Endothelial cell of umbilical vein (primary cell): Measurements from ENCODE around the gene KCND2. TPM values are rescaled to one million over a fixed set of nuclear protein-coding genes. Genes with fewer than 3 reads are reported as not detected.

Experiments
- BruUV-seq: library from RNA; stranded (reverse); fragments of 400-500 nt; replicated peaks from 2 replicates; lab custom pipeline; 2021; lab: Mats Ljungman, UMichigan
- CTCF ChIA-PET: fragments of 300-600, 350-600 bp; sonication (Branson Sonifier 250); formaldehyde crosslinking; loops from one replicate; lab custom pipeline; 2021; ENCODE audit warnings: antibody characterized with exemption, inconsistent platforms; lab: Charles Lee
- POLR2A ChIA-PET: fragments of 300-600, 350-600 bp; sonication (Branson Sonifier 250); formaldehyde crosslinking; loops from one replicate; lab custom pipeline; 2021; ENCODE audit warnings: antibody characterized with exemption, inconsistent platforms; lab: Charles Lee
- DNase-seq: peaks from one replicate; pipeline ENCODE4 v3.0.0-alpha.2; 2011; ENCODE audit warnings: low read depth, low spot score
- FAIRE-seq: peaks from 2 replicates; lab custom pipeline; 2011; peaks lifted over from hg19 to GRCh38; lab: Jason Lieb, UNC
- H2AFZ ChIP-seq: 2 replicates; pipeline ENCODE4 v1.6.0; 2012; ENCODE audit warnings: low read depth, low read length, control low read depth, inconsistent platforms
- H3K27ac ChIP-seq: 2 replicates; pipeline ENCODE4 v1.5.1; 2011; ENCODE audit warnings: low read depth, mild to moderate bottlenecking, control low read depth, low read length, moderate library complexity; ENCODE audit not compliant: insufficient read depth
- H3K27me3 ChIP-seq, 2 experiments: 2 replicates each; pipeline versions ENCODE4 v1.6.0 to v1.6.1; 2011; ENCODE audit warnings: low read length in 2 of 2, mixed read lengths in 1 of 2; ENCODE audit not compliant: control insufficient read depth in 2 of 2, insufficient read depth in 2 of 2
- H3K36me3 ChIP-seq, 2 experiments: 2 replicates in 1 of 2; 3 replicates in 1 of 2; pipeline ENCODE4 v1.5.1; 2011; ENCODE audit warnings: low read length in 2 of 2, mild to moderate bottlenecking in 1 of 2, moderate library complexity in 1 of 2; ENCODE audit not compliant: control insufficient read depth in 2 of 2, insufficient read depth in 2 of 2; ENCODE audit errors: extremely low read depth in 1 of 2
- H3K4me1 ChIP-seq: 3 replicates; pipeline ENCODE4 v1.5.1; 2011; ENCODE audit warnings: mild to moderate bottlenecking, low read length; ENCODE audit not compliant: control insufficient read depth, insufficient read depth; ENCODE audit errors: extremely low read depth
- H3K4me2 ChIP-seq: 2 replicates; pipeline ENCODE4 v1.6.1; 2011; ENCODE audit warnings: low read length, control low read depth, mixed read lengths; ENCODE audit not compliant: insufficient read depth
- H3K4me3 ChIP-seq, 3 experiments: fragments of 200-600 bp in 1 of 3; sonication (generic), shearing (Covaris generic) in 1 of 3; replicated peaks in 1 of 3; 2 replicates each; pipeline ENCODE4 v1.5.1; 2011 to 2016; ENCODE audit warnings: control low read depth in 3 of 3, low read length in 3 of 3, mild to moderate bottlenecking in 2 of 3, inconsistent platforms in 1 of 3, low read depth in 1 of 3, moderate library complexity in 1 of 3; ENCODE audit not compliant: insufficient read depth in 1 of 3
- H3K79me2 ChIP-seq: 2 replicates; pipeline ENCODE4 v1.6.0; 2012; ENCODE audit warnings: low read length, inconsistent platforms; ENCODE audit not compliant: control insufficient read depth, insufficient read depth
- H3K9ac ChIP-seq: replicated peaks from 2 replicates; pipeline ENCODE3; 2011; ENCODE audit warnings: low read length, control low read depth; ENCODE audit not compliant: insufficient read depth; ENCODE audit errors: extremely low read depth
- H3K9me1 ChIP-seq: replicated peaks from 3 replicates; pipeline ENCODE4 v1.6.0; 2011; ENCODE audit warnings: mild to moderate bottlenecking, low read length; ENCODE audit not compliant: control insufficient read depth, insufficient read depth; ENCODE audit errors: extremely low read depth
- H3K9me3 ChIP-seq: replicated peaks from 2 replicates; pipeline ENCODE4 v1.5.1; 2012; ENCODE audit warnings: low read length, inconsistent platforms; ENCODE audit not compliant: control insufficient read depth, insufficient read depth
- H4K20me1 ChIP-seq: replicated peaks from 2 replicates; pipeline ENCODE3; 2011; ENCODE audit warnings: mild to moderate bottlenecking, low read length; ENCODE audit not compliant: control insufficient read depth, insufficient read depth; ENCODE audit errors: extremely low read depth
- EZH2 ChIP-seq: IDR thresholded peaks from 2 replicates; pipeline ENCODE4 v1.6.1; 2012; ENCODE audit warnings: borderline replicate concordance, low read depth, mild to moderate bottlenecking, moderate library complexity, low read length, inconsistent platforms; ENCODE audit not compliant: severe bottlenecking
- FOS ChIP-seq: IDR thresholded peaks from 2 replicates; pipeline ENCODE4 v1.6.1; 2011; ENCODE audit warnings: mild to moderate bottlenecking, low read length, moderate library complexity, borderline replicate concordance; ENCODE audit not compliant: insufficient read depth
- GATA2 ChIP-seq: IDR thresholded peaks from 2 replicates; pipeline ENCODE4 v1.7.0; 2011; ENCODE audit warnings: low read depth, mild to moderate bottlenecking, moderate library complexity, mixed read lengths, low read length; ENCODE audit not compliant: insufficient read length, insufficient read depth
- JUN ChIP-seq: IDR thresholded peaks from 2 replicates; pipeline ENCODE4 v1.6.1; 2011; ENCODE audit warnings: borderline replicate concordance, low read depth; ENCODE audit not compliant: insufficient read length, insufficient read depth
- MYC ChIP-seq: IDR thresholded peaks from one replicate; pipeline ENCODE4 v1.6.1; 2011; ENCODE audit warnings: mild to moderate bottlenecking, low read depth, low read length
- POLR2A ChIP-seq: IDR thresholded peaks from 2 replicates; pipeline ENCODE4 v1.6.1; 2012; ENCODE audit warnings: low read depth, mild to moderate bottlenecking, control low read depth, low read length
- POLR2AphosphoS5 ChIP-seq: IDR thresholded peaks from 2 replicates; pipeline ENCODE4 v1.6.1; 2012; ENCODE audit warnings: low read depth, mild to moderate bottlenecking, control low read depth, low read length, moderate library complexity; ENCODE audit not compliant: insufficient read depth
- dilution Hi-C: fragments of 300-500 bp; cut with MboI; formaldehyde crosslinking; loops from one replicate; pipeline ENCODE4 v1.15.0; 2019; ENCODE audit warnings: low sequenced_read_pairs; ENCODE audit not compliant: extremely low pct_ligation_motif_present
- intact Hi-C: fragments of 100-400 bp; cut with micrococcal nuclease; formaldehyde crosslinking; loops from one replicate; pipeline ENCODE4 v1.10.0; 2022
- polyA plus RNA-seq, 4 experiments: library from polyadenylated mRNA; depleted of rRNA in 3 of 4; stranded (reverse) in 3 of 4; unstranded in 1 of 4; fragments of >200 nt; gene quantifications; 2 replicates each; pipeline versions ENCODE4 v1.2.1 to v1.2.3, GENCODE V29; 2011 to 2012; ENCODE audit warnings: missing spikeins in 1 of 4
- total RNA-seq: library from RNA; stranded (reverse); gene quantifications from 2 replicates; pipeline ENCODE4 v1.2.3, GENCODE V29; 2021
- TF ChIP-seq, protein P1 (sequence below): IDR thresholded peaks from 2 replicates; pipeline ENCODE4 v1.6.1; 2011; ENCODE audit not compliant: insufficient read depth, insufficient read length
- TF ChIP-seq, protein P2 (sequence below), 2 donors: IDR thresholded peaks; 1 replicate in 1 of 2; 2 replicates in 1 of 2; pipeline ENCODE4 v1.5.1; 2011; ENCODE audit warnings: low read length in 2 of 2, mild to moderate bottlenecking in 2 of 2, moderate library complexity in 2 of 2, control low read depth in 1 of 2, inconsistent platforms in 1 of 2, low read depth in 1 of 2; ENCODE audit not compliant: insufficient read depth in 1 of 2; ENCODE audit errors: extremely low read depth in 1 of 2

The KCND2 gene
- total and polyA plus RNA-seq, 2 donors (not counting 3 experiments of a cell fraction or from before 2014, with no cell fraction given) = not detected

DNA sequence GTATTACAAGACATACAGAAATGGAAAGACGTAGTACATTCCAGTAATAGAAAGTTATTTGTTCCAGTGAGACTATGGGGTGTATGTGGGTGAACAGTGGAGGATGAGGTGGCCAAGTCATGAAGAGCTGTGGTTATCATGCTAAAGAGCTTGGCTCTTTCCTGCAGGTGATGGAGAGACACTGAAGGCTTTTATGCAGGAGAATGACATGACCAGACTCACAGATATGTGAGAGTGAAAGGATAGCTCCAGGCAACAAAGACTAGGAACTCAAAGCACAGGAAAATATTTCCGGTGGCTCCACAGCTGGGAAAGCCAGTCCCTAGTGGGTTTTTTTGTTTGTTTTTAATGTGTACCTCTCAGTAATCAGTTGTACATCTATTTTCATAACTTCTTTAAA, 451.5 kb downstream of the KCND2 start:
- Histone ChIP-seq H3K27ac (no peak overlapping the region), H4K20me1 (no peaks in the 10 kb centered on the region), H3K9me3 (no peaks in the 10 kb centered on the region), H3K4me1 (peaks cover 2% of the 10 kb centered on the region), H3K9ac (no peak overlapping the region), H3K27me3 (peaks cover 3 to 6% of the 10 kb centered on the region in 2 experiments), H3K36me3 (no peaks in the 10 kb centered on the region), H3K9me1 (no peaks in the 10 kb centered on the region), H2AFZ (no peak overlapping the region), H3K4me3 (no peak overlapping the region), H3K79me2 (no peaks in the 10 kb centered on the region), H3K4me2 (no peak overlapping the region)
- ChIA-PET POLR2A (no interaction called here), CTCF (interaction anchor here (0.8 to 5.1 kb wide), 19 partner anchors 9 to 790 kb away, joined by 3 to 71 read pairs (median 4); partner anchors contain the start of gene ING3)
- DNase-seq (no peak), FAIRE-seq (no peak)
- intact Hi-C loops (loop anchor here (2.0 to 10.0 kb wide), 3 partner anchors 216 to 1454 kb away; partner anchors contain the start of gene KCND2), dilution Hi-C loops (no loop called here)
- TF ChIP-seq, protein P1, sequence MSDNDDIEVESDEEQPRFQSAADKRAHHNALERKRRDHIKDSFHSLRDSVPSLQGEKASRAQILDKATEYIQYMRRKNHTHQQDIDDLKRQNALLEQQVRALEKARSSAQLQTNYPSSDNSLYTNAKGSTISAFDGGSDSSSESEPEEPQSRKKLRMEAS = no peak
- TF ChIP-seq GATA2 (no peak), POLR2AphosphoS5 (no peak), JUN (no peak), POLR2A (no peak), MYC (no peak), EZH2 (no peak), FOS (no peak)
- TF ChIP-seq, protein P2, sequence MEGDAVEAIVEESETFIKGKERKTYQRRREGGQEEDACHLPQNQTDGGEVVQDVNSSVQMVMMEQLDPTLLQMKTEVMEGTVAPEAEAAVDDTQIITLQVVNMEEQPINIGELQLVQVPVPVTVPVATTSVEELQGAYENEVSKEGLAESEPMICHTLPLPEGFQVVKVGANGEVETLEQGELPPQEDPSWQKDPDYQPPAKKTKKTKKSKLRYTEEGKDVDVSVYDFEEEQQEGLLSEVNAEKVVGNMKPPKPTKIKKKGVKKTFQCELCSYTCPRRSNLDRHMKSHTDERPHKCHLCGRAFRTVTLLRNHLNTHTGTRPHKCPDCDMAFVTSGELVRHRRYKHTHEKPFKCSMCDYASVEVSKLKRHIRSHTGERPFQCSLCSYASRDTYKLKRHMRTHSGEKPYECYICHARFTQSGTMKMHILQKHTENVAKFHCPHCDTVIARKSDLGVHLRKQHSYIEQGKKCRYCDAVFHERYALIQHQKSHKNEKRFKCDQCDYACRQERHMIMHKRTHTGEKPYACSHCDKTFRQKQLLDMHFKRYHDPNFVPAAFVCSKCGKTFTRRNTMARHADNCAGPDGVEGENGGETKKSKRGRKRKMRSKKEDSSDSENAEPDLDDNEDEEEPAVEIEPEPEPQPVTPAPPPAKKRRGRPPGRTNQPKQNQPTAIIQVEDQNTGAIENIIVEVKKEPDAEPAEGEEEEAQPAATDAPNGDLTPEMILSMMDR (IDR thresholded peaks at IDR 0.05; ENCODE audit: extremely low read depth in 1 of 2, insufficient read depth in 1 of 2, low read depth in 1 of 2, low read length in 2 of 2) = no peak
- BruUV-seq = no TSS peak
